Stimulated activated CD8-positive, alpha-beta memory T cell treated with anti-CD3 and anti-CD28 coated beads, Interleukin-7, amount 100 ng/mL, for 4 hours (primary cell): ENCODE measurements around the gene FOSL2.
A peak's percentile ranks its signal among the peaks of the same experiment; 100 is the strongest.

Source experiments
- DNase-seq, 2 donors: peaks; one replicate each; pipeline ENCODE4 v3.0.0-alpha.2; 2020; ENCODE audit warnings: low read depth in 2 of 2

FOSL2 gene

DNA sequence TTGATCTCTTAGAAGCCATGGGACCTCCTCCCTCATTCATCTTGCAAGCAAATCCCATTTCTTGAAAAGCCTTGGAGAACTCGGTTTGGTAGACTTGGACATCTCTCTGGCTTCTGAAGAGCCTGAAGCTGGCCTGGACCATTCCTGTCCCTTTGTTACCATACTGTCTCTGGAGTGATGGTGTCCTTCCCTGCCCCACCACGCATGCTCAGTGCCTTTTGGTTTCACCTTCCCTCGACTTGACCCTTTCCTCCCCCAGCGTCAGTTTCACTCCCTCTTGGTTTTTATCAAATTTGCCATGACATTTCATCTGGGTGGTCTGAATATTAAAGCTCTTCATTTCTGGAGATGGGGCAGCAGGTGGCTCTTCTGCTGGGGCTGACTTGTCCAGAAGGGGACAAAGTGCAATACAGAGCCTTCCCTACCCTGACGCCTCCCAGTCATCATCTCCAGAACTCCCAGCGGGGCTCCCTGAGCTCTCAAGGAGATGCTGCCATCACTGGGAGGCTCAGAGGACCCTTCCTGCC is 20.0 kb downstream of the FOSL2 start:
- no peak for DNase-seq

GRCh38 chr2:28413152-28413898 is 20.7 kb downstream of the FOSL2 start:
- DNase-seq, result no peak

- no peak for DNase-seq
Observed at GRCh38 chr2:28413899-28414295, 21.2 kb downstream of the FOSL2 start.

DNA sequence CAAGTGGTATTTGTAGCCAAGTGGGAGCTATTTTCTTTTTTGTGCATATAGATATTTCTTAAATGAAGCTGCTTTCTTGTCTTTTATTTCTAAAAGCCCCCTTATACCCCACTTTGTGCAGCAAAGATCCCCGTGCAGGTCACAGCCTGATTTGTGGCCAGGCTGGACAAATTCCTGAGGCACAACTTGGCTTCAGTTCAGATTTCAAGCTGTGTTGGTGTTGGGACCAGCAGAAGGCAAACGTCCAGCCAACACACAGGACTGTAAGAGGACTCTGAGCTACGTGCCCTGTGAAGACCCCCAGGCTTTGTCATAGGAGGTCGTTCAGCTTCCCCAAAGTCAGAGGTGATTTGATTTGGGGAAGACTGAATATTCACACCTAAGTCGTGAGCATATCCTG is 21.9 kb downstream of the FOSL2 start:
- no peak for DNase-seq

- no peak for DNase-seq
Observed at GRCh38 chr2:28415010-28415409, 22.4 kb downstream of the FOSL2 start.

- DNase-seq, result no peak
Observed at GRCh38 chr2:28415715-28416114, 23.1 kb downstream of the FOSL2 start.

- DNase-seq, result no peak
Observed at GRCh38 chr2:28419003-28419402, 26.3 kb downstream of the FOSL2 start.

DNA sequence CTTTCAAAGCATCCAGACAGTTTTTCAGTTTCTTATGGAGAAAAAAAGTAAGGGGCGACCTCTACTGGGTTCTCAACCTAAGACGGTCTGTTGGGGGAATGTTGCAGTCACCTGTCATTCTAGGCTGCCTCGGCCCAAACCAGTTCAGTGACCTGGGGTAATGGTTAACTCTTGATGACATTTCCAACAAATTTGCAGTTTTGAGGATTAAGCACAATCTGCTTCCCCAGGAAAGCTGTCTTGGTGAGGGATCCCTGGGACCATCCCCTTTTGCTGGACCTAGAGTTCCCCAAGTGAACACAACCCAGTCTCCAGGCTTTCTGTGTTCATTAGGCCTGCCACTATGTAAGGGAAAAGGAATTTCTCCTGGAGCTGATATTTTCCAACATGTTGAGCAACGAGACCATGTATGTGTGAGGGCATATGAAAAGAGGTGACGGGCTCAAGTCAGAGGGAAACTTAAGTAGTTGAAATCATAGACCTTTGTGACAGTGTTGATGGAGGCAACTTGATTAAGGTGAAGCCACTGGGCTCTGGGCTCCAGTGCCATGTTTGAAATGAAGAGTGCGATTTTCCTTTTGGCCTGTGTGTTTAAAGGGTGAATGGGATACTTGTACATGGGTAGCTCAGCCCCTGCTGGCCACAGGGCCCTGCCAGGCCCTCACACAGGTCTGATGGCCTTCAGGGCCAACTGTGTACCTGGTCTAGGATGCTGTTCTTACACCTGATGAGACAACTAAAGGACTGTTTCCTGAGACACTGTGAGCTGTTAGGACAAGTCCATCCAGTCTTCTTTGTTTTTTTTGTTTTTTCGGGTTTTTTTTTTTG is 27.0 kb downstream of the FOSL2 start:
- no peak for DNase-seq

GRCh38 chr2:28420722-28421121 is 28.1 kb downstream of the FOSL2 start:
- no peak for DNase-seq

GRCh38 chr2:28422908-28423741 is 30.5 kb downstream of the FOSL2 start:
- peak in 1 of 2 donors; percentile 53 for DNase-seq

DNA sequence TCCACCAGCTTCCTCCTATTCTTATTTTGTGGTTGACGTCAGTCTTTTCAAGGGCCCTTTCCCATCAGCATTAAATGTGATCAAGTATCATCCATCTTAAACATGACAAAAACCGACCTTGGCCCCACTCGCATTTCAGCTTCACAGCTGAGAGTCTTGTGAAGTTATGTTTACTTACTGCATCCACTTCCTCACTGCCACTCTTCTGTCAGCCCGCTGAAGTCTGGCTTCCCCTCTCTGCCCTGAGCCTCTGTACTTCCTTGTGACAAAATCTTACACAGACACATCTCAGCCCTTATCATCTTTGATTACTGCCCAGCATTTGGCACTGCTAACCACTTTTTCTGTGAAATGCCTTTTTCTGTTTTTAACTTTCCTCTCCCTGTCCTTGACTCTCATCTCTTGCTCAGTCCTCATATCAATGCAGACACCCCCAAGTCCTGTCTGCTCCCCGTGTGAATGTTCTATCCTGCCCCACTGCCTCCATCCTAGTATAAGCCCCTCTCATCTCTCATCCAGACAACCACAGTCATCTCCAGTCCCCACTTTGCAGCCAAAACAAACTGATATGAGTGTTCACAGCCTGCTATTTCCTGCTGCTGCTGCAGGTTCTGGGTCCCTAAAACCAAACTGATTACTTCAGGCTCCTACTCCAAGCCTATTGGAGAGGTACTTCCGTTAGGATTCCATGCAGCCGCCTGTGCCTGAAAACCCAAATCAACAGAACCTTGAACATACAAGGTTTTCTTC is 31.4 kb downstream of the FOSL2 start:
- no peak for DNase-seq

DNA sequence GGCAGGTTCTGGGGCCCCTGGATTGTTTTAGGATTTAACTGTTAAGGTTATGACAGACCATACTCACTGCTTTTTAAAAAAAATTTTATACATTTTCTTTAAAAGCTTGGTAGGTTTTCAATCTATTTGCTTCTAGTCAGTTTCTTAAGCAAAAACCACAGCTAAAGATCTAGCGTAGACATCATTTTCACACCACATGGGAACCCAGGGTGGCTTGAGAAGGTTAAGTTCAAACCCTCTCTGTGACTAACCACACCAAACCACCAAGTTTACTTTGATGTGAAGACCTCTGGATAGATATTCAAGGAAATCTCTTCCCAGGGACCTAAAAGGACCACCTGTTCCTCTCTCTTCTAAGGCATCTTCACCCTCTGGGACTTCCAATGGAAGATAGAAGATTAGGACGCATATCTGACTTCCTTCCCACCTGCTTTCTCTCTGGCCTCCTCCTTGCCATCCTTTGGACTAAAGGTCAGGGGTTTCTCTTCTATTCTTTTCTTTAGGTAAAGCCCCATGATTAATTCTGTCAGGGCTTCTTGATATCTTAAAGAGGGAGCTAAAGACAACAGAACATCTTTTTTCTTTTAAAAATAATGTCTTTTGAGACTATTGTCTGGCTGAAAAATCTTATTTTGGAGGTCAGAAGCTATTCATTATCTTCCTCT is 32.3 kb downstream of the FOSL2 start:
- DNase-seq, result no peak

GRCh38 chr2:28425464-28425835 is 32.8 kb downstream of the FOSL2 start:
- DNase-seq, result no peak

DNA sequence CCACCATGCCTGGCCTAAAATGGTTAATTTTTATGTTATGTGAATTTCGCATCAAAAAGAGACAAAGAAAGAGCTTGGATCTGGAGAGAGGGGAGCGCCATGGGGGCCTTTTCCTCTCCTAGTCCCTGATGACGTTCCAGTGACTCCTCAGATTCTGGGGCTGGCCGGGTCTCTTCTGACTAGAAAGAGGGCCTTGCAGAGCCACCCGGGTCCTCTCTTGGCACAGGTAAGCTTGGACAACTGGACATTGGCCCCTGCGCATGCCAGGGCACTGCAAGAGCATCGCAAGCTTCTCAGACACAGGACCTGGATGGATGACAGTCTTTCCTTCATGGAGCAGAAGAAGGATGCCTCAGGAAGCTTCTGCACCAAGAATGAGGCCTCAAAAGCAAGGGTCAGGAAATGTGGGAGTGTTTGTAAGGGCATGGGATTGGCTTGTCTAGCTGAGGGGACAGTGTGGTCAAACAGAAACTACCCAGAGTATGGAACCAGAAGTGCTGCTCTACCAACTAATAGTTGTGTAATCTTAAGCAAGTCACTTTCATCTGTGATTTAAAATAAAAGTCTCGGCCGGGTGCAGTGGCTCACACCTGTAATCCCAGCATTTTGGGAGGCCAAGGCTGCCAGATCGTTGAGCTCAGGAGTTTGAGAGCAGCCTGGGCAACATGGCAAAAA is 35.2 kb downstream of the FOSL2 start:
- DNase-seq, result no peak

DNA sequence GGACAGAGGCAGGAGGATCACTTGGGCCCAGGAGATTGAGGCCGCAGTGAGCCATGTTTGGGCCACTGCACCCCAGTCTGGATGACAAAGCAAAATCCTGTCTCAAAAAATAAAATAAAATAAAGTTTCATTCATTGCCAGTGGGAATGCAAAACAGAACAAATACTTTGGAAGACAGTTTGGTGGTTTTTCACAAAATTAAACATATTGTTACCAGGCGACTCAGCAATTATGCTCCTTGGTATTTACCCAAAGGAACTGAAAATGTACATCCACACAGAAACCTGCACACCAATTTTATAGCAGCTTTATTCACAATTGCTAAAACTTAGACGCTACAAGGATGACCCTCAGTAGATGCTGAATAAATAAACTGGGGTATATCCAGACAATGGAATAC is 35.8 kb downstream of the FOSL2 start:
- DNase-seq, result no peak

- no peak for DNase-seq
Observed at GRCh38 chr2:28429636-28430376, 37.1 kb downstream of the FOSL2 start.

DNA sequence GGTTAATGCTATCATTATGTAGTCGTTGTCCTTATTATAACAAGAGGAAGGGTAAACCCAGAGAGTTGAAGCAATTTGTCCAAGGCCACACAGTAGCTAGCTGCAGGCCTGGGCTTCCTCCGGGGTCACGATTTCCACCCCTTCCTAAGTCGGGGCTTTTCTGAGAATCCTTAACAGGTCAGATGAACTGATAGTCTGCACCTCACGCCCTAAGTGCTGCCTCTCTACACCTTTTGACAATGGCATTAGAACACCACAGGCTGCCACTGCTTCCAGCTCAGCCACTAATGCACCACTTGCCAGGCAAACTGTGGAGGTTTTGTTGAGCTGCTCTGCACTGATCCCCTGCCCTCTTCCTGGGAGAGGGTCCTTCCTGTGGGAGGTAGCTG is 37.7 kb downstream of the FOSL2 start:
- DNase-seq, result no peak

DNA sequence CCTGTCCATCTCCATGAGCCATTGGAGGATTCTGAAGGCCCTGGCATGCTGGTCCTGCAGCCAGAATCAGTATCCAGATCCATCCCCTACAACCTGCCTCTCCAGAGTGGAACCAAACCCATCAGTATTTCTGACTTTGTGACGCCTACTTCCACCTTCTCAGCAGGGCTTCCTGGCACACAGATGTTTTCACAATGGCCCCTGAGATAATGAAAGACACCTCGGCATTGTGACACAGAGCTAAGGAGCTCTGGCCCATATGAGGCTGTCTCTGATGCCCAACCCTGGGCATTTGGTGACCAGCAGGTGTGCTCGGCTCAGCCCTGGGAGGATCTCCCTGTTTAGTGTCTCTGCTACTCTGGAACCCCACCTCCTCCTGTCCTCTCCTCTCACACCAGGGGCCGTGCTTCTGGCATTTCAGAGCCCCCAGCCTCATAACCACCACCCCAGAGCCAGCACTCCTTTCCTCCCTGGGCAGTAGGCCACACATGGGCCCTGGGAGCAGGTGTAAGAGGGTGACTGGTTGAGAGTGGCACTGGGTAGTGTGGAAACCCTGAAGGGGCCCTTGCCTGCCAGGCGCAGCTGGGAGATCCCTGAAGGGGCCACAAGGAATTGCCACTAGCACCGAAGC is 38.2 kb downstream of the FOSL2 start:
- no peak for DNase-seq

DNA sequence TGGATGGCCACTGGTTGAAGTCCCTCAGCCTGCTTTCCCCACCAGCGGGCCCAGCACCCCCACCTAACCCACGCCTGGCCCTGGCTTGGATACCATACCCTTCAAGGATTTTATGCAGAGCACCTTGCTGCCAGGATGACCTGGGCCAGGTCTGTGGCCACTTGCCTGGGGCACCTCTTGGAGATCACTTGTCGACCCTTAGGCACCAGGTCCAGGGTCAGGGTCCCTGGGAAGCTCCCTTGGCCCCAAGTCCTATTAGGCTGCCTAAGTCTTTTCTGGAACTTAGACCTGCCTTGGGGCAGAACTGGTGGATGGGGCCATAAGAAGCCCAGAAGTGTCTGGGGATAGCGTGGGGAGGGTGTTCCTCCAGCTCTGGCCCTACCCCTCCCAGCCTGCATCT is 39.1 kb downstream of the FOSL2 start:
- no peak for DNase-seq
